ENCODE results near the gene PRR23C.
"Not testable (repeated sequence)": the region's sequence is repeated elsewhere in the genome, so short reads cannot be mapped to it uniquely, and the experiment has no call there.

PRR23C gene

DNA sequence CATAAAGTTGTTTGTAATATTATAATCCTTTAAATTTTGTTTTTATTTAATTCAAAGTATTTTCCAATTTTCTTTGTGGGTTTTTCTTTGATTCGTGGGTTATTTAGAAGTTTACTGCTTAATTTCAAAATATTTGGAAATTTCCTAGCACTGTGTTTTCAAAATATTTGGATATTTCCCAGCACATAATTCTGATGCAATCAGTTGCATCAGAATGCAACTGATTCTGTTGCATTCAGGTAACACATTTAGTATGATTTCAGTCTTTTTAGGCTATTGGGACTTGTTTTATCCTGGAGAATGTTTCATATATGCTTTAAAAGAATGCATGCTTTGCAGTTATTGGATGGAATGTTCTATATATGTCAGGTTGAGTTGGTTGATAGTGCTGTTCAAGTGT lies 18.2 kb upstream of the PRR23C start:
- DNase-seq (ENCODE audit: low spot score) = no peak
- no peak overlapping the region for H3K4me3 ChIP-seq
- TF ChIP-seq, protein P1, sequence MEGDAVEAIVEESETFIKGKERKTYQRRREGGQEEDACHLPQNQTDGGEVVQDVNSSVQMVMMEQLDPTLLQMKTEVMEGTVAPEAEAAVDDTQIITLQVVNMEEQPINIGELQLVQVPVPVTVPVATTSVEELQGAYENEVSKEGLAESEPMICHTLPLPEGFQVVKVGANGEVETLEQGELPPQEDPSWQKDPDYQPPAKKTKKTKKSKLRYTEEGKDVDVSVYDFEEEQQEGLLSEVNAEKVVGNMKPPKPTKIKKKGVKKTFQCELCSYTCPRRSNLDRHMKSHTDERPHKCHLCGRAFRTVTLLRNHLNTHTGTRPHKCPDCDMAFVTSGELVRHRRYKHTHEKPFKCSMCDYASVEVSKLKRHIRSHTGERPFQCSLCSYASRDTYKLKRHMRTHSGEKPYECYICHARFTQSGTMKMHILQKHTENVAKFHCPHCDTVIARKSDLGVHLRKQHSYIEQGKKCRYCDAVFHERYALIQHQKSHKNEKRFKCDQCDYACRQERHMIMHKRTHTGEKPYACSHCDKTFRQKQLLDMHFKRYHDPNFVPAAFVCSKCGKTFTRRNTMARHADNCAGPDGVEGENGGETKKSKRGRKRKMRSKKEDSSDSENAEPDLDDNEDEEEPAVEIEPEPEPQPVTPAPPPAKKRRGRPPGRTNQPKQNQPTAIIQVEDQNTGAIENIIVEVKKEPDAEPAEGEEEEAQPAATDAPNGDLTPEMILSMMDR (IDR thresholded peaks at IDR 0.05) = no peak
- H3K27ac ChIP-seq = no peak overlapping the region

DNA sequence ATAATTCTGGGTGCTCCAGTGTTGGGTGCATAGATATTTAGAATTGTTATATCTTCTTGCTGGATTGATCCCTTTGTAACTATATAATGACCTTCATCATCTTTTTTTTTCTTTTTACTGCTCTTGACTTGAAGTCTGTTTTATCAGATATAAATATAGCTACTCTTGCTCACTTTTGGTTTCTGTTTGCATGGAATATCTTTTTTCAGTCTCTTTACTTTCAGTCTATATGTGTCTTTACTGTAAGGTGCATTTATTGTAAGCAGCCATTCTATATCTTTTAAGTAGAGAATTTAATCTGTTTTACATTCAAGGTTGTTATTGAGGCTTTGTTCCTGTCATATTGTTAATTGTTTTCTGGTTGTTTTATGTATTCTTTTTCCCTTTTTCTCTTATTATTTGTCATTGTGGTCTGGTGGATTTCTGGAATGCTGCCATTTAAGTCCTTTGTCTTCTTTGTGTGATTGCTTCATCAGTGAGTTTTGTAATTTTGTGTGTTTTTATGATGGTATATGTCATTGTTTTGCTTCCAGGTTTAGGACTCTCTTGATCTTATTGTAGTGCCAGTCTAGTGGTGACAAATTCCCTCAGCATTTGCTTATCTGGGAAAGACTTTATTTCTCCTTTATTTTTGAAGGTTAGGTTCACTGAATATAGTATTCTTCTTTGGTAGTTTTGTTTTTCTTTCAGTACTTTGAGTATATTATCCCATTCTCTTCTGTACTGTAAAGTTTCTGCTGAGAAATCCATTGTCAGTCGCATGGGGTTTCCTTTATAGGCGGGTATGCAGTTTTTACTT lies 8.3 kb upstream of the PRR23C start:
- DNase-seq (ENCODE audit: low spot score) = no peak
- Histone ChIP-seq H3K27ac (no peak overlapping the region), H3K4me3 (no peak overlapping the region)
- TF ChIP-seq, protein P1 (IDR thresholded peaks at IDR 0.05) = no peak

DNA sequence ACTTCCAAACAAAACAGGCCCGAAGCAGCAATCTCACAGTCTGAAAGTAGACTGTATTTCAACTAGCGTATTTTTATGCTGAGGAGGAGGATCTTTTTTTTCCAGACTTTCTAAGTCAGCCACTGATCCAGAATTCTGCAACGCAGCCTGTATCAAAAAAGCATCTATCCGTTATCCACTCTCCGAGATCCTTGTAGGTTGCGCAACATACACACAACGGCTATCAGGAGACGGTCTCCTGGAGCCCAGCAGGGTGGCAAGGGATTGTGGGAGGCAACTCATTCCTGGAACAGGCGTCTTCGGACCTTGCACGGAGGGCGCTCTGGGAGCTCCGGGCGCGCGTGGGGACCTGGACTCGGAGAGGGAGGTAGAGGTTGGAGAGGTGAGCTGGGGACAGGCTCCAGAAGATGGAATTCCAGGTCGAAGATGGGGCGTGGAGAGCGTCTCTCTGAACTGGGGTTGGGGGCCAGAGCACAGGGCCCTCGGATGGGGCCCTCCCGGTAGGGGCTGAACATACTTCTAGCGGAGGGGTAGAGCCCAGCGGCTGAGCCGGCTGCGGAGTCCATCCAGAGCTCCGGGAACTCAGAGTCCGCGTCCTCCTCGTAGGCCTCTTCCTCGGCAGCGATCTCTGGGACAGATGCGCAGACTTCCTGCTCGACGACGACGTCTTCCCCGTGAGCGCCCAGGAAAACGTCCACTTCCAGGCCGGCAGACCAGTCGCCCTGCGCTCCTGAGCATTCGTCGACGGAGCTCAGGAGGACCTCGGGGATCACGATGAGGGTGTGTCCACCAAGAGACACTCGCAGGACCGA lies 932 bp downstream of the PRR23C start:
- DNase-seq (ENCODE audit: low spot score) = no peak
- H3K4me3 ChIP-seq = no peak overlapping the region
- TF ChIP-seq, protein P1 (IDR thresholded peaks at IDR 0.05) = no peak
- H3K27ac ChIP-seq = no peak overlapping the region

DNA sequence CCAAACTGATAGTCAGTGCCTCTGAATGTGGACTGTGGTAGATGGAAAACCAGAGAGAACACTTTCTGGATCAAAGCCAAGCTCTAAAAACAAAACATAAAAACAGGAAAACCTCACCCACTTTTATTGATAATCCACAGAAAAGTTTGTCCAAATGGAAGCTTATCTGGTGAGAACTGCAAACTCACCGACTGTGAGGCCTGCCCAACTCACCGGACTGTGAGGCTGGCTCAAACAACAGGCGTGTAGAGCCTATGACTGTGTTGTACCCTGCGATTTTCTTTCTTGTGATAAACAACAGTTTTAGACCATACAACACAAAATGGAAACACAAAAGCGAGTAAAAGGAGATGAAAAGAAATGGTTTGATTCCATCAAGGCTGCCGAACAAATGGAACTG lies 7.2 kb downstream of the PRR23C start:
- DNase-seq (ENCODE audit: low spot score) = no peak
- H3K27ac ChIP-seq = no peak overlapping the region
- H3K4me3 ChIP-seq = no peak overlapping the region
- TF ChIP-seq, protein P1 (IDR thresholded peaks at IDR 0.05) = no peak

DNA sequence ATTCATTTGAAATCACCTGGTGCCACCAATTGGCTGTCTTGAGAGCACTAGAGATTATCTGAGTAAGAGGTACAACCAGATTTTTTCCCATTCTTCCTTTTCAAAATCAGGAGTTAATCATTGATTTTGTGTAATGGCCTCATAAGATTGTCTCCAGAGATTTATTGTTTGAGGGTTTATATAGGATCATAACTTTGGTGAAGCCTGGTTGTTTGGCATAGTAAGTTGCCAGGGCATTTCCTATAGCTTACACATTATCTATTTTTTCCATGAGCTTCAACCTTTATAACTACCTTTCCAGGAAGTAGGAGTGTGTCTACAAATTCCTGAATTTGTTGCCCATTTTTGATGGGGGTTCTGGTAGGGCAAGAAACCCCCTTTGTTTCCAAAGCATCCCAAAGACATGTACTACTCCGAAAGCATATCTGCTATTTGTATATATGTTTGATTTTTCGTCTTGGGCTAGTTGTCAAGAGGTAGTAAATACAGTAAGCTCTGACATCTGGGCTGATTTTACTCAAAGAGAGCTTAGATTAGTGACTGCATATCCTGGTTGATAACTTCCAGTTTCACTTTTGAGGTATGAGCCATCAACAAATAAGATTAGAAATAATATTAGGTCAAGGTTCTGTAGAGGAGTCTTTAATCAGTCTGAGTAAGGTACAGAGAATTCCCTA lies 12.2 kb downstream of the PRR23C start:
- Histone ChIP-seq H3K4me3 (no peak overlapping the region), H3K27ac (no peak overlapping the region)
- TF ChIP-seq, protein P1 (IDR thresholded peaks at IDR 0.05) = no peak
- DNase-seq (ENCODE audit: low spot score) = no peak

DNA sequence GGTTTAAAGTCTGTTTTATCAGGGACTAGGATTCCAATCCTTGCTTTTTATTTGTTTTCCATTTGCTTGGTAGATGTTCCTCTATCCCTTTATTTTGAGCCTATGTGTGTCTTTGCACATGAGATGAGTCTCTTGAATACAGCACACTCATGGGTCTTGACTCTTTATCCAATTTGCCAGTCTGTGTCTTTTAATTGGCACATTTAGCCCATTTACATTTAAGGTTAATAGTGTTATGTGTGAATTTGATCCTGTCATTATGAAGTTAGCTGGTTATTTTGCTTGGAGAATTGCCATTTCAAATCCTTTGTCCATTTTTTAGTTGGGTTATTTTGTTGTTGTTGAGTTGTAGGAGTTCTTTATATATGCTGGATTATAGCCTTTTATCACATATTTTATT lies 14.1 kb downstream of the PRR23C start:
- not testable (repeated sequence) for DNase-seq (ENCODE audit: low spot score); H3K27ac ChIP-seq; H3K4me3 ChIP-seq

DNA sequence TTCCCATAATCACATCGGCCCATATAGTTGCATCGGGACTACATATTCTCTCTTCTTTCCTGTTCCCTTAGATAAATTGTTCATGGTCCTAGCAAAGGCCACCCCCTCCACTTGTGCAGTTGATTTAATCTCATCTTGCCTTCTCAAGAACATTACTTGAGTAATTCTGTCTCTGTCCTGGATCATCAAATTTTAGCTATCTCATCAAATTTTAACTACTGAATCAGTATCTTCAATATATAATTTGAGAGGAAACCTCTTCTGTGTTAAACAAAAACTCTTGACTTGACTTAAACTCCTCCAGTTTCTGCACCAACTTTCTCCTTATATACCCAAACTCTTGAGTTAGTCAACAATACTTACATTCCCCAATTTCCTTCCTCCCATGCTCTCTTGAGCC lies 19.7 kb downstream of the PRR23C start:
- TF ChIP-seq, protein P1 (IDR thresholded peaks at IDR 0.05) = no peak
- H3K4me3 ChIP-seq = no peak overlapping the region
- no peak overlapping the region for H3K27ac ChIP-seq
- DNase-seq (ENCODE audit: low spot score) = no peak

All from coronary artery (tissue), 2 donors.